SK-N-SH (cell line): ENCODE data around the gene CFAP58. TPM values are rescaled to one million over a fixed set of nuclear protein-coding genes. Genes with fewer than 3 reads are reported as not detected.

Experiments
- CTCF ChIA-PET: fragments of 300-600, 350-600 bp; formaldehyde crosslinking; extraction: SDS; loops from one replicate; lab custom pipeline; 2021; lab: Yijun Ruan, JAX
- POLR2A ChIA-PET: fragments of 350-600 bp; sonication (Branson Sonifier 250); formaldehyde crosslinking; extraction: SDS; loops from one replicate; lab custom pipeline; 2020; ENCODE audit warnings: antibody characterized with exemption, inconsistent platforms; lab: Yijun Ruan, JAX
- DNase-seq: peaks from one replicate; pipeline ENCODE4 v3.0.0; 2012
- H2AFZ ChIP-seq: fragments of 200-600 bp; sonication (generic); 2 replicates; pipeline ENCODE4 v1.8.1; 2016; ENCODE audit warnings: antibody characterized with exemption, mild to moderate bottlenecking, low read depth
- H3F3A ChIP-seq: fragments of 200-600 bp; sonication (generic); replicated peaks from 2 replicates; pipeline ENCODE3; 2016; ENCODE audit warnings: antibody characterized with exemption, mild to moderate bottlenecking; ENCODE audit not compliant: insufficient read depth
- H3K27ac ChIP-seq, 2 experiments: fragments of 200-500 bp in 1 of 2; fragments of 200-600 bp in 1 of 2; sonication (Bioruptor generic) in 1 of 2; sonication (generic), shearing (Covaris generic) in 1 of 2; 2 replicates each; pipeline versions ENCODE4 v1.5.1 to v1.6.1; 2014 to 2016; ENCODE audit warnings: low read depth in 2 of 2, inconsistent platforms in 1 of 2, low read length in 1 of 2, mild to moderate bottlenecking in 1 of 2, mixed read lengths in 1 of 2
- H3K27me3 ChIP-seq: fragments of 200-600 bp; sonication (generic), shearing (Covaris generic); 2 replicates; pipeline ENCODE4 v1.6.1; 2016; ENCODE audit warnings: mixed run types; ENCODE audit not compliant: insufficient read depth
- H3K36me3 ChIP-seq, 2 experiments: fragments of 200-500 bp in 1 of 2; fragments of 200-600 bp in 1 of 2; sonication (Bioruptor generic) in 1 of 2; sonication (generic) in 1 of 2; replicated peaks in 1 of 2; 2 replicates each; pipeline versions ENCODE3 to v1.5.1; 2014 to 2016; ENCODE audit warnings: low read length in 1 of 2, mild to moderate bottlenecking in 1 of 2; ENCODE audit not compliant: insufficient read depth in 2 of 2, control insufficient read depth in 1 of 2
- H3K4me1 ChIP-seq, 2 experiments: fragments of 200-500 bp in 1 of 2; fragments of 200-600 bp in 1 of 2; sonication (Bioruptor generic) in 1 of 2; sonication (generic), shearing (Covaris generic) in 1 of 2; 2 replicates each; pipeline versions ENCODE4 v1.5.1 to v1.6.1; 2014 to 2016; ENCODE audit warnings: low read depth in 1 of 2, low read length in 1 of 2, mixed run types in 1 of 2; ENCODE audit not compliant: insufficient read depth in 2 of 2, control insufficient read depth in 1 of 2
- H3K4me2 ChIP-seq: fragments of 200-600 bp; sonication (generic), shearing (Covaris generic); 2 replicates; pipeline ENCODE4 v1.6.1; 2017; ENCODE audit warnings: mixed run types
- H3K4me3 ChIP-seq, 2 experiments: fragments of 200-500 bp in 1 of 2; fragments of 200-600 bp in 1 of 2; sonication (Bioruptor generic) in 1 of 2; sonication (generic), shearing (Covaris generic) in 1 of 2; 2 replicates each; pipeline versions ENCODE4 v1.5.1 to v1.8.1; 2014 to 2016; ENCODE audit warnings: low read depth in 2 of 2, inconsistent platforms in 1 of 2, low read length in 1 of 2, mild to moderate bottlenecking in 1 of 2, mixed read lengths in 1 of 2, moderate library complexity in 1 of 2
- H3K79me2 ChIP-seq: fragments of 200-600 bp; sonication (generic); 2 replicates; pipeline ENCODE4 v1.8.1; 2017; ENCODE audit warnings: mild to moderate bottlenecking; ENCODE audit not compliant: insufficient read depth
- H3K9ac ChIP-seq: fragments of 200-600 bp; sonication (generic); 2 replicates; pipeline ENCODE4 v1.6.1; 2017; ENCODE audit warnings: mixed run types
- H3K9me2 ChIP-seq: fragments of 200-600 bp; sonication (generic); 2 replicates; pipeline ENCODE4 v1.6.1; 2017; ENCODE audit warnings: mixed run types
- H3K9me3 ChIP-seq: fragments of 200-600 bp; sonication (generic); 2 replicates; pipeline ENCODE4 v1.6.1; 2017; ENCODE audit warnings: mixed run types, mild to moderate bottlenecking, moderate library complexity
- H4K20me1 ChIP-seq: fragments of 200-600 bp; sonication (generic); 2 replicates; pipeline ENCODE4 v1.6.1; 2017; ENCODE audit warnings: mild to moderate bottlenecking, mixed run types; ENCODE audit not compliant: insufficient read depth
- CTCF ChIP-seq: fragments of 200-600 bp; sonication (generic); IDR thresholded peaks from 2 replicates; pipeline ENCODE4 v1.6.1; 2017; ENCODE audit warnings: antibody characterized with exemption, mild to moderate bottlenecking, moderate library complexity
- PBX3 ChIP-seq: IDR thresholded peaks from 2 replicates; pipeline ENCODE4; 2012
- RAD21 ChIP-seq: IDR thresholded peaks from 2 replicates; pipeline ENCODE4 v1.6.1; 2012; ENCODE audit warnings: mild to moderate bottlenecking, low read length
- RXRA ChIP-seq: IDR thresholded peaks from 2 replicates; pipeline ENCODE4 v1.4.0; 2012; ENCODE audit warnings: low read depth, mild to moderate bottlenecking, borderline replicate concordance
- SMC3 ChIP-seq: IDR thresholded peaks from 2 replicates; pipeline ENCODE4 v1.6.1; 2012; ENCODE audit warnings: low read depth, low read length, improper control_type of control experiment
- TAF1 ChIP-seq: IDR thresholded peaks from 2 replicates; pipeline ENCODE4 v1.6.1; 2012; ENCODE audit warnings: low read depth, mild to moderate bottlenecking, low read length, moderate library complexity, borderline replicate concordance
- TCF12 ChIP-seq: IDR thresholded peaks from 2 replicates; pipeline ENCODE4 v1.4.0; 2012
- TEAD4 ChIP-seq: IDR thresholded peaks from 2 replicates; pipeline ENCODE4 v1.4.0; 2012; ENCODE audit warnings: mild to moderate bottlenecking, borderline replicate concordance; ENCODE audit not compliant: insufficient read depth
- ZBTB33 ChIP-seq: IDR thresholded peaks from 2 replicates; pipeline ENCODE4 v1.4.0; 2012; ENCODE audit warnings: low read depth, borderline replicate concordance
- WGBS: methylation state at CpG from one replicate; pipeline ENCODE4 v1.1.6; 2017; ENCODE audit warnings: low lambda C conversion rate; 5-methylcytosine and 5-hydroxymethylcytosine counted together
- polyA plus RNA-seq, 3 experiments: library from polyadenylated mRNA; depleted of rRNA; stranded (reverse); fragments of >200 nt; gene quantifications; 2 replicates each; pipeline ENCODE4 v1.2.3, GENCODE V29; 2012

The CFAP58 gene
- polyA plus RNA-seq, 1 of the 3 experiments (the other 2 are of a cell fraction): 0.38 TPM

GRCh38 chr10:104446151-104446550 lies 92.5 kb downstream of the CFAP58 start:
- H3K4me1 ChIP-seq: peaks cover 0 to 27% of the 10 kb centered on the region in 2 experiments; a peak in 1 of 4 replicates
- no peak overlapping the region for H3K4me3 ChIP-seq
- H3K27ac ChIP-seq: peak overlapping the region in 1 of 2 experiments; percentile 70; a peak in 2 of 4 replicates
- no peaks in the 10 kb centered on the region for H3K27me3 ChIP-seq
- 0 out of 2 replicates have a peak overlapping the region, but pooled peaks have one; percentile 8 for H3K9ac ChIP-seq
- POLR2A ChIA-PET: no interaction called here
- no peaks in the 10 kb centered on the region for H3K9me2 ChIP-seq
- H3K9me3 ChIP-seq: no peaks in the 10 kb centered on the region
- no peaks in the 10 kb centered on the region for H3K36me3 ChIP-seq
- H3K79me2 ChIP-seq: no peaks in the 10 kb centered on the region
- CTCF ChIA-PET: interaction anchor here (1.0 kb wide), 1 partner anchor 154 kb away, joined by 3 read pairs; no protein-coding TSS in a partner anchor
- 21% methylated on average over 1 of the region's 1 CpG for WGBS
- DNase-seq: no peak
- no peaks in the 10 kb centered on the region for H4K20me1 ChIP-seq
- H3K4me2 ChIP-seq: no peak overlapping the region
- H3F3A ChIP-seq: peaks cover 20% of the 10 kb centered on the region
- no peak overlapping the region for H2AFZ ChIP-seq
- no peak for TF ChIP-seq RXRA
- no peak for TF ChIP-seq PBX3
- no peak for TF ChIP-seq CTCF
- no peak for TF ChIP-seq SMC3
- no peak for TF ChIP-seq TAF1

GRCh38 chr10:104447331-104447730 lies 93.7 kb downstream of the CFAP58 start:
- H2AFZ ChIP-seq: no peak overlapping the region
- no peaks in the 10 kb centered on the region for H3K9me3 ChIP-seq
- 38% methylated on average over 1 of the region's 1 CpG for WGBS
- no peak overlapping the region for H3K9ac ChIP-seq
- peaks cover 0 to 20% of the 10 kb centered on the region in 2 experiments; a peak in 1 of 4 replicates for H3K4me1 ChIP-seq
- H3K79me2 ChIP-seq: no peaks in the 10 kb centered on the region
- CTCF ChIA-PET: no interaction called here
- TF ChIP-seq ZBTB33 (no peak), PBX3 (peak; percentile 37; the same call in 1 of the 2 replicates), TCF12 (peak; percentile 8; the same call in 1 of the 2 replicates), RAD21 (no peak), TEAD4 (no peak)
- TF ChIP-seq, all 33 proteins: peak for 2
- no peaks in the 10 kb centered on the region for H3K9me2 ChIP-seq
- H3K4me2 ChIP-seq: no peak overlapping the region
- peak overlapping the region in 1 of 2 experiments; percentile 12; a peak in 1 of 4 replicates for H3K27ac ChIP-seq
- DNase-seq: no peak
- no peak overlapping the region for H3K4me3 ChIP-seq
- POLR2A ChIA-PET: no interaction called here
- no peaks in the 10 kb centered on the region for H4K20me1 ChIP-seq
- no peaks in the 10 kb centered on the region for H3K27me3 ChIP-seq
- peaks cover 13% of the 10 kb centered on the region for H3F3A ChIP-seq
- H3K36me3 ChIP-seq: no peaks in the 10 kb centered on the region
